KOPT-K1 (cell line): ENCODE results near the gene LRRC37A2.
"Not testable (repeated sequence)": the region's sequence is repeated elsewhere in the genome, so short reads cannot be mapped to it uniquely, and the experiment has no call there.

Experiments used
- H3K27ac ChIP-seq: fragments of 200-600 bp; sonication (generic); 2 replicates; pipeline ENCODE4 v1.5.1; 2016; ENCODE audit warnings: antibody characterized with exemption, mild to moderate bottlenecking, low read depth, low read length; ENCODE audit not compliant: poor library complexity, severe bottlenecking
- H3K36me3 ChIP-seq: fragments of 200-600 bp; sonication (generic); 2 replicates; pipeline ENCODE4 v1.5.1; 2017; ENCODE audit warnings: antibody characterized with exemption, mild to moderate bottlenecking, low read length, moderate library complexity; ENCODE audit not compliant: insufficient read depth
- H3K9me3 ChIP-seq: fragments of 200-600 bp; sonication (generic); 2 replicates; pipeline ENCODE4 v1.5.1; 2017; ENCODE audit warnings: antibody characterized with exemption, low read length, mild to moderate bottlenecking; ENCODE audit not compliant: insufficient read depth, poor library complexity, severe bottlenecking

LRRC37A2 gene

DNA sequence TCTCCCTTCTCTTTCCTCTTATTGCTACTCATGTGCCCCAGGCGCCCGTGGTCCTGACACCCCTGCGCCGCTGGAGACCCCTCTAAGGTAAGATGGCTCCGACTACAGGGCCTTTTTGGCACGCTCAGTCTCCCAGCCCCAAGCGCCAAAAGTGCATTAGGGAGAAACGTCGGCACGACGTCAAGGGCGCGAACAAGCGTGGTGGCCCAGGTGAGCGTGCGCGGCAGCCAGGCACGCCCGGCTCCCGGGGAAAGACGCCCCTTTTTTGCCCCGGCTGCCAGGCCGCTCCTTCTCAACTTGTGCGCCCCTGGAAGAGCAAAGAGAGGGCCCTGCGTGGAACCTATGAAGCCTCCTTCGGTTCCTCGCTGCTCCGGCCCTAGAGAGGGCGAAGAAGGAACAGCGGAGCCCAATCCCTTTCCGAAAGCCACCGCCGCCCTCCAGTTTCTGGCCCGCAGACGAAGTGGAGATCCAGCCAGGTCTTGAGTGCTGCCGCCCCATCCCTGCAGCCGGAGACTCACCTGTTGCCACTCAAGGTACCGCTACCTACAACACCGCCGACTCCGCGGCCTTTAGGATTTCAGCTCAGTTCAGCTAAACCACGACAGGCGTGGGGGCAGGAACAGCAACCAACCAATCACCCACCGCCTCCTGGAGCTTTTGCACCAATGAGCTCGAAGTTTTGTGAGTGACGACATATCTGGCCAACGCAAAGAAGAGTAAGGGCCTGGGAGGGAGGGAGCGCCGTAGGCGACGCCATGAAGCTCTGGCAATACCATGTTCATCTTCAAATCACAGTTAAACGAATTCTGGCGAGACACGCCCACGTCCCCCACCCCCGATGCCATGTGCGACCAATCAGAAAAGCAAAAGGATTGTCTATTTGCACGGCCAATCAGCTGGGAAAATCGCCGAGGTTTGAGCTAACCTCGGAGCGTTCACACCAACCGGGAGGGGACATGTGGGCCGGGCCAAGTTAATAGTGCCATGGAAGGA is 67.1 kb downstream of the LRRC37A2 start, which contains the start of gene ARL17A:
ARL17A (minus strand) TSS at position 609 of the 993 bp plus-strand sequence. CDS start 3,369 bp downstream, outside the sequence.
- not testable (repeated sequence) for H3K36me3 ChIP-seq, H3K9me3 ChIP-seq
- H3K27ac ChIP-seq: peak within 1 kb of the TSS; percentile 57

DNA sequence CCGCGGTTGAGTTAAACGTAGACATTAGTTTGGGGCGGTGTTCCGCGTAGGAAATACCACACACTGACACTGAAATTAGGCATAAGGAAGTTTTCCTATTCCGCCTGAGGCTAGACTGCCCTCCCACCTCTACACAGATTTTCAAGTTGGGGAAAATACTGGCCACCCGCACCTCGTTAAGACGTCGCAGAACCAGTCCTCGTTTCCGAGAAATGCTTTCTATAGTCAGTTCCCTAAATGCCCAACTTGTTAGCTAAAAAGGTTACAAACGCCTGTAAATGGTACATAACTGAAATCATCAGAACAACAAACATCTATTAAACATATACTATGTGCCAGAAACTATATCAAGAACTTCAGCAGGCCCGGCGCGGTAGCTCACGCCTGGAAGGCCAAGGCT is 67.8 kb downstream of the LRRC37A2 start:
- peak overlapping the region; percentile 57 for H3K27ac ChIP-seq
- H3K9me3 ChIP-seq, H3K36me3 ChIP-seq: not testable (repeated sequence)

DNA sequence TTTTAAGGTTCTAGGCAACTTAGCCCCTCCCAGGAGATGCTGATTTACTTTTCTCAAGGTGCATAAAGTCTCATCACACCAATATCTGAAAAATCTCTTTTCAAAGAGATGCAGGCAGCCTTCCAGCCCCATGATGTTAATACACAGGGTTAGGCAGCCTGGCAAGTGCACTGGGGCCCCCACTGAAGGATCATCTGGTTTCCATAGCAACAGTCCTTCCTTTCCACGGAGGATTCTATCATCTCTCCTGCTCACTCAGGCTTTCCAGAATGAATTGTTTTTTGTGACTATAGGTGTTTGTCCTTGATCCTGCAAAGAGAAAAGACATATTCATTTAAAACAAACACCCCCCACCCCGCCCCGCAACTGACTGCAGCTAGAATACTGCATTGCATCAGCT is 73.2 kb downstream of the LRRC37A2 start:
- not testable (repeated sequence) for H3K9me3 ChIP-seq, H3K27ac ChIP-seq, H3K36me3 ChIP-seq

DNA sequence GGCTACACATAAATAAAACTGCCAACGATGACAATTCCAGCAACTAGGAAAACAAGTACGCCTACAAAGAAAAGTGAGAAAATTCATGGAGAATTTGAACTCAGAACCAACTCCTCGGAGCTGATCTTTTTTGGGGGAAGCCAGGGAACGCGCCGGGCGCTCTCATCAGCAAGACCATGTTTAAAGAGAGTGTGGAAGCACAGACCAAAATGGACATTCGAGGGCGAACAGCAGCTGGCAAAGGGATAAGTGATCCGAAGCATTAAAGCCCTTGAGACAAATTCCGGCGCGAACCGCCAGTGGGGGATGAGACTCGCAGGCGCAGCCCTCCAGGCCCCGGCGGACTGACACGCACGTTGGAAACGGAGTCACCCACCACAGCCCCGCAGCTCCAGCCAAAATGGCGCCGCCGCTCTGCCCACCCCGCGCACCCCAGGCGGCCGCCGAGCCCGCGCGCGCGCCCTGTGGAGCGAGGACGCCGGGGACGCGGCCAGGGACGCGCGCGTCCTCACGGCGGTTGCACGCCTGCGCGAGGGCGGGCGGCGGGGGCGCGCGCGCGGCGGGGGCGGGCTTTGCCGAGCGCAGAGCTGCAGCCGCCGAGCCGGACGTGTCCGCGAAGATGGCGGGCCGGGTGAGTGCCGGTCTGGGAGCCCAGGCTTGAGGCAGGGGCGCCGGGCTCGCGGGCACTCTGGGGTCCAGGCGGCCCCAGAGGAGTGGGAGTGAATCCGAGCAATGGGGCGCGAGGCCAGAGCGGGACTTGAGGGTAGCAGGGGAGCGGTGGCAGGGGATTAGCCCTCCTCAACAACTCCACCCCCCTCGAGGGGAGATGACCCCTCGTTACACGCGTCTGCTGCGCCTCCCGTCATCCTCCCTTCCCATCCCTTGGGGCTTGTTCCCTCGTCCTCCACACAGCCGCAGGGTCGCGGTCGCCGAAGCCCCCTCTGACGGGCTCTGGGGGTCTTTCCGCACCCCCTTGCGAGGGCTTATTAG is 78.2 kb downstream of the LRRC37A2 start, which contains the start of gene NSF:
NSF (plus strand) TSS at position 513 of the 990 bp plus-strand sequence; CDS start at position 620, 107 bp downstream.
- H3K36me3 ChIP-seq, H3K27ac ChIP-seq, H3K9me3 ChIP-seq: not testable (repeated sequence)

DNA sequence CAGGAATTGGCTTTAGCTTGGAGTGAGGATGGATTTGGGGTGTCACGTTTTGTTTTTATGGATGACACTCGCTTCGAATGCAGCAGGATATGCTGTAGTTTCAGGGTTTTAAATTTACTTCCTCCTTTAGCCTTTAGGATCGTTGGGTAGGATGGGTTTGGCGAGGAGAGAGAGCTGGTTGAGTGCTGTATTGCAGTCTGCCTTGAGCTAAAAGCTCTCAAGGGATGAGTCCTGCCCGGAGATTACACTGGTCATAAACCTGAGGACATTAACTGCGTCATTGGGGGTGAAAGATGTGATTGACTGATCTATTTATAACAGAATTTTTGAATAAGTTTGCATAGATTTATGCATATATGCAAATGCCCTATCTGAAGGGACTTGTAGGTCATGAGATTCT is 79.1 kb downstream of the LRRC37A2 start:
- H3K27ac ChIP-seq, H3K36me3 ChIP-seq, H3K9me3 ChIP-seq: not testable (repeated sequence)

DNA sequence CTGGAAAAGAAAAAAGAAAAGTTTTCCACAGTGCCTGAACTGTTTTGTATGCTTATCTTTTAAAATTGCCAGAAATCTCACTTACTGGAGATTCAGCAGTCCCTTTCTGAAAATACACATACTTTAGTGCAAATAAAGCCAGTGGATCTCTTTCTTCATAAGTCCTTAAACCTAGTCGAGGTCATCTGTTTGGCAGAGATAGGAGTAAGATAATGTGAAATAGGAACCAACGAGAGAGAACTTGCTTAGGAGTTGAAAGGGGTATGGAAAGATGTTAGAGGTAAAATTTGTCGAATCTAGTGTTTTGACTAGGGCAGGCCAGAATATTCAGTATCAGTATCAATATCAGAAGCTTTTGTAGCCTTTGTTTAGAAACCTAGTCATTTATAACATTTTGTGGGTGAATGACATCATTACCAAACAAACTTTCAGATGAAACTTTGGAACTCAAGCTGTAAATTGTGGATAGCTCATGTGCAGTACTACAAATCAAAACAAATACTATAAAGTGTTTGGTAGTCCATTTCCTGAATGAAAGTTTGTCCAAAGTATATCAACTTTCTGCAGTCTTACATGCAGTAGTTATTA is 86.2 kb downstream of the LRRC37A2 start:
- H3K9me3 ChIP-seq, H3K36me3 ChIP-seq, H3K27ac ChIP-seq: not testable (repeated sequence)

DNA sequence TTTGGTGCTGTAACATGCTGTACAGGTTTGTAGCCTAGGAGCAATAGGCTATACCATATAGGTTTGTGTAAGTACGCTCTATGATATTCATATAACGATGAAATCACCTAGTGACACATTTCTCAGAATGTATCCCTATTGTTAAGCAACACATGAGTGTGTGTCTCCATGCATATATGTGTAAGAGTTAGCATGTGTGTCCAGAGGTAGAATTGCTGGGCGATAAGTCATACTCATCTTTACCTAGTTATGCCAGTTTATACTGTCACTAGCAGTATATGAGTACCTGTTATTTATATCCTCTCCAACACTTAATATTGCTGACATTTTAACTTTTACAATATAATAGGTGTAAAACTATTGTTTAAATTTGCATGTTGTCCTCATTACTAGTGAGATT is 88.5 kb downstream of the LRRC37A2 start:
- not testable (repeated sequence) for H3K36me3 ChIP-seq, H3K9me3 ChIP-seq, H3K27ac ChIP-seq

DNA sequence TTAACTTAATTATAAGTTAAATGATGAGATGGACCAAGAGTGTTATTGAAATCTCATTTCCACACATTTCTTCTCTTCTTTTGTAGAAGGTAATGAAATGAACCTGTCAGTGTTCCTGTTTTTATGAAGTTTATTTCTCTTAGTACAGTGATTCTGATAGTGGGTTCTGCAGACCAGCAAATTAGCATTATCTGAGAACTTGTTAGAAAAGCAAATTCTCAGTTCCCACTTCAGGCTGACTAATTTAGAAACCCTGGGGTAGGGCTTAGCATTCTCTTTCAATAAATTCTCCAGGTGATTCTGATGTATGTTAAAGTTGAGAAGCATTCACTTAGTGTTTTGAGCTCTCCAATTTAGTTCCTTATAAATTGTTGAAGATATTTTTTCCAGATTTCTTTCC is 90.9 kb downstream of the LRRC37A2 start:
- H3K27ac ChIP-seq, H3K9me3 ChIP-seq, H3K36me3 ChIP-seq: not testable (repeated sequence)
